Measurements from ENCODE around the gene COX20.

DNA sequence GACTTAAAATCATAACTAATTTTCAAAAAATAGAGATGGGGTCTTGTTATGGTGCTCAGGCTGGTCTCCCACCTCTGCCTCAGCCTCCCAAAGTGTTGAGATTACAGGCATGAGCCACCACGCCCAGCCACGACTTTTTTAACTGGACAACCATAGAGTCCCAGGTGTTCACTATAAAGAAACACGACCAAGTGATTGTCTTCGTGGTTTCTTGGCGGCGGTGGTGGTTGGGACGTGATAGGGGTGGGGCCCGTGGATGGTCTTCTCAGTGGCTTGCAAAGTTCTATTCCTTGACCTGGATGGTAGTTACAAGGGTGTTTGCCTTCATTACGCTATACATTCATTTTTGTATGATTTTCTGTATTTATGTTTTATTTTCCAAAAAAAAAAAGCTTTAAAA, 34.6 kb upstream of the COX20 start:
- TF ChIP-seq, protein P1, sequence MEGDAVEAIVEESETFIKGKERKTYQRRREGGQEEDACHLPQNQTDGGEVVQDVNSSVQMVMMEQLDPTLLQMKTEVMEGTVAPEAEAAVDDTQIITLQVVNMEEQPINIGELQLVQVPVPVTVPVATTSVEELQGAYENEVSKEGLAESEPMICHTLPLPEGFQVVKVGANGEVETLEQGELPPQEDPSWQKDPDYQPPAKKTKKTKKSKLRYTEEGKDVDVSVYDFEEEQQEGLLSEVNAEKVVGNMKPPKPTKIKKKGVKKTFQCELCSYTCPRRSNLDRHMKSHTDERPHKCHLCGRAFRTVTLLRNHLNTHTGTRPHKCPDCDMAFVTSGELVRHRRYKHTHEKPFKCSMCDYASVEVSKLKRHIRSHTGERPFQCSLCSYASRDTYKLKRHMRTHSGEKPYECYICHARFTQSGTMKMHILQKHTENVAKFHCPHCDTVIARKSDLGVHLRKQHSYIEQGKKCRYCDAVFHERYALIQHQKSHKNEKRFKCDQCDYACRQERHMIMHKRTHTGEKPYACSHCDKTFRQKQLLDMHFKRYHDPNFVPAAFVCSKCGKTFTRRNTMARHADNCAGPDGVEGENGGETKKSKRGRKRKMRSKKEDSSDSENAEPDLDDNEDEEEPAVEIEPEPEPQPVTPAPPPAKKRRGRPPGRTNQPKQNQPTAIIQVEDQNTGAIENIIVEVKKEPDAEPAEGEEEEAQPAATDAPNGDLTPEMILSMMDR (IDR thresholded peaks at IDR 0.05; ENCODE audit: insufficient read depth, low read length, poor library complexity, severe bottlenecking) = no peak
- no peak for TF ChIP-seq EZH2phosphoT487 (conservative IDR thresholded peaks at IDR 0.05; ENCODE audit: low read length)

Measured in SU-DHL-6 (cell line).